OCI-LY7 (cell line): ENCODE data around the gene IGSF23.

ENCODE experiments used
- CTCF ChIP-seq: fragments of 200-600 bp; sonication (generic); conservative IDR thresholded peaks from 2 replicates; pipeline ENCODE4 v1.5.1; 2014; ENCODE audit warnings: mild to moderate bottlenecking, antibody characterized with exemption, low read length, moderate library complexity, mixed read lengths
- EZH2phosphoT487 ChIP-seq: fragments of 200-600 bp; sonication (generic); IDR thresholded peaks from 2 replicates; pipeline ENCODE4 v1.6.1; 2018; ENCODE audit warnings: low read depth, borderline replicate concordance, mild to moderate bottlenecking, mixed run types, antibody characterized with exemption, low read length, moderate library complexity, mixed read lengths

DNA sequence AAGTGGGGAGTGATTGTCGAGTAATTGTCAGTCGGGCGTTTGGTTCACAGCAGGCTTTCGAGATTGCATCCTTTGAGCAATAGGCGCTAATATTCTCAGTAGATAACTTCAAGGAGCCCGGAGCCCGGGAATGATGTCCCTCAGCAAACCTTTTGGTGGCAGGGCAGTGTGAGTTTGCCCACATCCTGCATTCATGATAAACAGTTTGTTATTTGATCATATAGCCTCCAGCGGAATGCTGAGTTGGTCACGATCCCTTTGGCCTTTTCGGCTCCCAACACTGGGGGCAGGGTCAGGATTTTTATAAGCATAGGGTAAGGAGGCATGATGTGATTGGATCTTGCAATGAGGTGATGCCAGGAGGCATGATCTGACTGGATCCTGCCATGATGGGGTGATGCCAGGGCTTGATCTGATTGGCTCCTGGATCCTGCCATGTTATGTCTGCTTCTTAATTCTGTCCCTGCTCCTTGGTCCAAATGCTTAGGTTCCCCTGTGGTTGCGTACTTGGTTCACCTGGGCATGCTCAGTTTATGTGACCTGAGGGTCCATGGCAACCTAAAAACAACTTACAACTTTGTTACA lies 38.2 kb upstream of the IGSF23 start:
- TF ChIP-seq CTCF = no peak
- no peak for TF ChIP-seq EZH2phosphoT487
